Adipose tissue (tissue), 3 donors: Measurements from ENCODE around the gene CPXM2. TPM values are rescaled to one million over a fixed set of nuclear protein-coding genes. Genes with fewer than 3 reads are reported as not detected.

Experiments
- H3K27ac ChIP-seq: one replicate; pipeline ENCODE4 v1.5.1; 2013; ENCODE audit warnings: low read depth, low read length
- WGBS, 3 donors: extraction: QIAGEN DNeasy Blood & Tissue Kit; methylation state at CpG; one replicate each; pipeline ENCODE4 v1.1.7; 2013; 5-methylcytosine and 5-hydroxymethylcytosine counted together
- polyA plus RNA-seq, 3 donors: library from polyadenylated mRNA; stranded (reverse); fragments of 200-250 nt; gene quantifications; one replicate each; pipeline ENCODE4 v1.2.3, GENCODE V29; 2013
- donor health status: healthy with polysubstance abuse.
- donor health status: Bipolar disorder and iron deficiency.
- donor health status: healthy.

CPXM2 gene
- polyA plus RNA-seq, 3 donors: 0.82 to 11.6 (median 4.7) TPM

GRCh38 chr10:123908379-123908778, 16.8 kb upstream of the CPXM2 start:
- 65 to 84% (median 84%) methylated on average over 4 of the region's 4 CpGs for WGBS, 3 donors
- no peak overlapping the region for H3K27ac ChIP-seq

- 49 to 66% (median 58%) methylated on average over 14 of the region's 14 CpGs for WGBS, 3 donors
- H3K27ac ChIP-seq: no peak overlapping the region
These were observed 15.5 kb upstream of the CPXM2 start for GRCh38 chr10:123906884-123907652.

- H3K27ac ChIP-seq: no peak overlapping the region
- 59 to 79% (median 77%) methylated on average over 4 of the region's 4 CpGs for WGBS, 3 donors
These were observed 14.7 kb upstream of the CPXM2 start for GRCh38 chr10:123906296-123906695.

GRCh38 chr10:123904834-123905409, 13.3 kb upstream of the CPXM2 start:
- 37 to 72% (median 62%) methylated on average over 10 of the region's 10 CpGs for WGBS, 3 donors
- H3K27ac ChIP-seq: no peak overlapping the region

- H3K27ac ChIP-seq: no peak overlapping the region
- 40 to 61% (median 55%) methylated on average over 5 of the region's 5 CpGs for WGBS, 3 donors
These were observed 12.0 kb upstream of the CPXM2 start for GRCh38 chr10:123903621-123904020.

GRCh38 chr10:123901621-123902020, 10.0 kb upstream of the CPXM2 start:
- 89 to 90% (median 89%) methylated on average over 4 of the region's 4 CpGs for WGBS, 3 donors
- H3K27ac ChIP-seq: no peak overlapping the region

GRCh38 chr10:123897146-123897545, 5.5 kb upstream of the CPXM2 start:
- WGBS, 3 donors: 70 to 85% (median 83%) methylated on average over 4 of the region's 4 CpGs
- H3K27ac ChIP-seq: no peak overlapping the region

- H3K27ac ChIP-seq: no peak overlapping the region
These were observed 4.8 kb upstream of the CPXM2 start for GRCh38 chr10:123896246-123896927.

GRCh38 chr10:123893651-123894050, 2.0 kb upstream of the CPXM2 start:
- 75 to 87% (median 86%) methylated on average over 8 of the region's 8 CpGs for WGBS, 3 donors

More at GRCh38 chr10:123896246-123896927, 4.8 kb upstream of the CPXM2 start:
- WGBS, 3 donors: 63 to 67% (median 63%) methylated on average over 4 of the region's 4 CpGs

GRCh38 chr10:123890756-123891143, 857 bp downstream of the CPXM2 start:
- WGBS, 3 donors: 32 to 49% (median 43%) methylated on average over 6 of the region's 6 CpGs

More at GRCh38 chr10:123893651-123894050, 2.0 kb upstream of the CPXM2 start:
- no peak overlapping the region for H3K27ac ChIP-seq

GRCh38 chr10:123890226-123890625, 1.4 kb downstream of the CPXM2 start:
- WGBS, 3 donors: 58 to 72% (median 68%) methylated on average over 8 of the region's 8 CpGs
- no peak overlapping the region for H3K27ac ChIP-seq

More at GRCh38 chr10:123890756-123891143, 857 bp downstream of the CPXM2 start:
- no peak overlapping the region for H3K27ac ChIP-seq

- WGBS, 3 donors: 68 to 85% (median 81%) methylated on average over 4 of the region's 4 CpGs
- no peak overlapping the region for H3K27ac ChIP-seq
These were observed 1.8 kb downstream of the CPXM2 start for GRCh38 chr10:123889821-123890220.

- no peak overlapping the region for H3K27ac ChIP-seq
- 85 to 93% (median 86%) methylated on average over 5 of the region's 5 CpGs for WGBS, 3 donors
These were observed 2.9 kb downstream of the CPXM2 start for GRCh38 chr10:123888751-123889150.

- WGBS, 3 donors: 69 to 80% (median 76%) methylated on average over 3 of the region's 3 CpGs
- no peak overlapping the region for H3K27ac ChIP-seq
These were observed 3.4 kb downstream of the CPXM2 start for GRCh38 chr10:123888256-123888655.

- no peak overlapping the region for H3K27ac ChIP-seq
- WGBS, 3 donors: 76 to 83% (median 83%) methylated on average over 6 of the region's 6 CpGs
These were observed 5.3 kb downstream of the CPXM2 start for GRCh38 chr10:123886292-123886691.

- no peak overlapping the region for H3K27ac ChIP-seq
- 64 to 72% (median 64%) methylated on average over 6 of the region's 6 CpGs for WGBS, 3 donors
These were observed 6.0 kb downstream of the CPXM2 start for GRCh38 chr10:123885406-123886170.

- 73 to 86% (median 76%) methylated on average over 5 of the region's 5 CpGs for WGBS, 3 donors
- H3K27ac ChIP-seq: no peak overlapping the region
These were observed 6.7 kb downstream of the CPXM2 start for GRCh38 chr10:123884907-123885381.

- no peak overlapping the region for H3K27ac ChIP-seq
- WGBS, 3 donors: 63 to 83% (median 76%) methylated on average over 7 of the region's 7 CpGs
These were observed 7.2 kb downstream of the CPXM2 start for GRCh38 chr10:123884351-123884906.
